ENCODE measurements around the gene METRN. TPM values are rescaled to one million over a fixed set of nuclear protein-coding genes. Genes with fewer than 3 reads are reported as not detected.

METRN gene
- total RNA-seq, 6 experiments from 2014 or later = 14.0 to 43.7 (median 26.2) TPM

DNA sequence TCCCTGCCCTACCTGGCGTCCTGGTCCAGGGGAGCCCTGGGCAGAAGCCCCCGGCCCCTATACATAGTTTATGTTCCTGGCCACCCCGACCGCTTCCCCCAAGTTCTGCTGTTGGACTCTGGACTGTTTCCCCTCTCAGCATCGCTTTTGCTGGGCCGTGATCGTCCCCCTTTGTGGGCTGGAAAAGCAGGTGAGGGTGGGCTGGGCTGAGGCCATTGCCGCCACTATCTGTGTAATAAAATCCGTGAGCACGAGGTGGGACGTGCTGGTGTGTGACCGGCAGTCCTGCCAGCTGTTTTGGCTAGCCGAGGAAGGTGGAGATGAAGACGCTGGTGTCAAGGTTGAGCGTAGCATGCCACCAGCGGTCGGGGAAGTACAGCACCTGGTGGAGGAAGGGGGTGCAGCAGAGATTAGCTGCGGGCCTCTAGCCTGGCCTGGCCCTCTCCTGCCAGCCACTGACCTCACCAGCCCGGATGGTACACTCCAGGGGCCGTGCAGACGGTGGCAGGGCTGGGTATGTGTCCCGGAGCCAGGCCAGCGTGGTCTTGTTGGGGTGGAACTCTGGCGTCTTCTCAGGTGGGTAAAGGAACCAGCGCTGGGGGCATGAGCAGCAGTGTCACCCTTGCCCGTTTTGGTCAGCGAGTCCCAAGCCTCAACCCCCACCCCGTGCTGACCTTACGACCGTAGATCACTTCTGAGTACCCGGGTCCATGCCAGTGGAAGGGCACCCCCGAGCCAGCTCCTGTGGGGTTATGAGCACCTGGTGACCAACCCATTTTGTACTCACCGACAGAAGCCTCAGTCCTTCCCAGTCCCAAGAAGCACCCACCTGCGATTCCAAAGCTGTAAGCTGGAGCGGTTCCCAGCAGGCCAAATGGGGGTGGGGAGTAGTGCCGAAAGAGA, 32.2 kb upstream of the METRN start:
- intact Hi-C loops (cut with DNase I) = no loop called here
- TF ChIP-seq, protein P1, sequence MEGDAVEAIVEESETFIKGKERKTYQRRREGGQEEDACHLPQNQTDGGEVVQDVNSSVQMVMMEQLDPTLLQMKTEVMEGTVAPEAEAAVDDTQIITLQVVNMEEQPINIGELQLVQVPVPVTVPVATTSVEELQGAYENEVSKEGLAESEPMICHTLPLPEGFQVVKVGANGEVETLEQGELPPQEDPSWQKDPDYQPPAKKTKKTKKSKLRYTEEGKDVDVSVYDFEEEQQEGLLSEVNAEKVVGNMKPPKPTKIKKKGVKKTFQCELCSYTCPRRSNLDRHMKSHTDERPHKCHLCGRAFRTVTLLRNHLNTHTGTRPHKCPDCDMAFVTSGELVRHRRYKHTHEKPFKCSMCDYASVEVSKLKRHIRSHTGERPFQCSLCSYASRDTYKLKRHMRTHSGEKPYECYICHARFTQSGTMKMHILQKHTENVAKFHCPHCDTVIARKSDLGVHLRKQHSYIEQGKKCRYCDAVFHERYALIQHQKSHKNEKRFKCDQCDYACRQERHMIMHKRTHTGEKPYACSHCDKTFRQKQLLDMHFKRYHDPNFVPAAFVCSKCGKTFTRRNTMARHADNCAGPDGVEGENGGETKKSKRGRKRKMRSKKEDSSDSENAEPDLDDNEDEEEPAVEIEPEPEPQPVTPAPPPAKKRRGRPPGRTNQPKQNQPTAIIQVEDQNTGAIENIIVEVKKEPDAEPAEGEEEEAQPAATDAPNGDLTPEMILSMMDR (IDR thresholded peaks at IDR 0.05) = no peak
- no peak for TF ChIP-seq POLR2A (IDR thresholded peaks at IDR 0.05)
- no peak overlapping the region for H3K27ac ChIP-seq
- 59% methylated on average over 13 of the region's 36 CpGs for WGBS (ENCODE audit: insufficient coverage, low coverage, low lambda C conversion rate, missing lambda C conversion rate)
- peaks cover 0 to 21% (median 7%) of the 10 kb centered on the region in 4 donors for H3K36me3 ChIP-seq
- no peaks in the 10 kb centered on the region for H3K9me3 ChIP-seq
- no peaks in the 10 kb centered on the region for H3K27me3 ChIP-seq
- ATAC-seq (no peak), DNase-seq (peak in 1 of 3 donors; percentile 56)
- H3K4me3 ChIP-seq = peak overlapping the region in 1 of 3 donors; percentile 84
- H3K4me1 ChIP-seq = peaks cover 0 to 41% (median 13%) of the 10 kb centered on the region in 4 donors

DNA sequence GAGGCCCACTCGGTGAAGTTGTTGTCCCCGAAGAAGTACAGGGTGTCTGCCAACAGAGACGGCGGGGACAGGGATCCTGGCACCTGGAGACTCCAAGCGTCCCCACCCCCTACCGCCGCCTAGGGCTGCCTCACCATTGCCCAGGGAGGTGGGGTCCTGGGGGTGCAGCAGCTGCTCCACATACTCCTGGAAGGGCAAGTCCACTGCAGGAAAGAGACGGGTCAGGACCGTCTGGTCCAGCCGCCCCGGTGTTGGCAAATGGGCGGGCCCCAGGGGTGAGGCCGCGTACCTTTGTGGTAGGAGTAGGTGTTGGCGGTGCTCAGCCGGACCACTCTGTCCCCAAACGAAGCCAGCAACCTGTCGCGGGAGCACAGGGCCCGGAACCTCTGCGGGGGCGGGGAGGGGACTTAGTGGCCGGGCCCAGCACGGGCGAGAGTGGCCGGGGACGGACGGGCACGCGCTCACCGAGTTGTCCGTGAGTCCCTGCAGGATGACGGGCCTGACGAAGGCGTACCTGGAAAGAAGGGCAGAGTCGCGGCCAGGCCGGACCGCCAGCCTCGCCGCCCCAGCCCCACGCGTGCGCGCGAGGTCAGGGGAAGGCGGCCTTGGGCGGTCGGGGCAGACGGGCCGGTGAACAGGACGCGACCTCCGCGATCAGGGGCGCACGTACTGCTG, 31.4 kb upstream of the METRN start:
- peak overlapping the region in 2 of 3 donors; percentile 32 to 36 for H3K27ac ChIP-seq
- H3K4me3 ChIP-seq = peak overlapping the region; percentile 47 to 84 (median 68)
- DNase-seq (peak in 1 of 3 donors; percentile 60), ATAC-seq (no peak)
- no peaks in the 10 kb centered on the region for H3K9me3 ChIP-seq
- no peaks in the 10 kb centered on the region for H3K27me3 ChIP-seq
- 41% methylated on average over 5 of the region's 57 CpGs for whole genome bisulfite sequencing (ENCODE audit: insufficient coverage, low coverage, low lambda C conversion rate, missing lambda C conversion rate)
- intact Hi-C loops (cut with DNase I) = no loop called here
- peaks cover 0 to 40% (median 14%) of the 10 kb centered on the region in 4 donors for H3K4me1 ChIP-seq
- no peak for TF ChIP-seq POLR2A (IDR thresholded peaks at IDR 0.05)
- TF ChIP-seq, protein P1 (IDR thresholded peaks at IDR 0.05) = no peak
- H3K36me3 ChIP-seq = peaks cover 0 to 21% (median 7%) of the 10 kb centered on the region in 4 donors

DNA sequence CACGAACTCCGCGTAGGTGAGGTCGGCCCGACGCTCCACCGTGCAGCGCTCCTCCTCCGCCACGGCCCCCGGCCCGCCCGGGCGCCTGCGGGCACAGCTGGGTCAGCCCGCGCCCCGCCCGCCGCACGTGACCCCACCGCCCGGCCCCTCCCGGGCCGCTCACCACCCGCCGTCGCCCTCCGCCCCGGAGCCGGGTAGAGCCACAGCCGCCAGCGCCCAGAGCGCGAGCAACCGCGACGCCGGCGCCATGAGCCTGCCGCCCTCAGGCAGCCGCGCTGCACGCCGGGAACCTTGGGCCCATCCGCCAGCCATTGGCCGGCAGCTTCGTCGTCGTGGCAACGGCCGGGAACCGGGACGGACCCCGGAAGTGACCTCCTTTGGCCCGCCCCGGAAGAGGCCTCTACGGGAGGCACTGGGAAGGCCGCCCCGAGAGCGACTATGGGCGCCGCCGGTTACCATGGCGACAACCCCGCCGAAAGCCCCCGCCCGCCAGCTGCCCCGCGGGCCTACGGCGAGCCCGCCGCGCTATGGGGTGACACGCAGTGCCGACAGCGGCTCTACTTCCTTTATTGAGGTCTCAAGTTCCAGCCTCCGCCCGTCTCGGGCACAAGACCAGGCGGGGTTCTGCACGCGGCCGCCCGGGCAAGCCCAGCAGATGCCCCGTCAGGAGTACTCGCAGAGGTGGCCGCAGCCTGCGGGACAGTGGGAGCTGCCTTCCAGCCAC, 30.7 kb upstream of the METRN start, which contains the start of gene JMJD8:
Gene JMJD8, minus strand, starts transcription at position 264 of the 724 bp plus-strand sequence. Its CDS starts 15 bp downstream, at position 249.
- Histone ChIP-seq H3K36me3 (peaks cover 0 to 21% (median 7%) of the 10 kb centered on the region in 4 donors), H3K27me3 (no peaks in the 10 kb centered on the region), H3K9me3 (no peaks in the 10 kb centered on the region), H3K4me1 (peaks cover 0 to 41% (median 17%) of the 10 kb centered on the region in 4 donors), H3K27ac (peak within 1 kb of the TSS; percentile 32 to 40 (median 36)), H3K4me3 (peak within 1 kb of the TSS; percentile 47 to 84 (median 68))
- DNase-seq = peak; percentile 98
- intact Hi-C loops (cut with DNase I) = no loop called here
- ATAC-seq = peak; percentile 60 to 71 (median 66)
- TF ChIP-seq POLR2A (IDR thresholded peaks at IDR 0.05) = peak; percentile 63
- TF ChIP-seq, protein P1 (IDR thresholded peaks at IDR 0.05) = no peak
- 0% methylated on average over 3 of the region's 91 CpGs for WGBS (ENCODE audit: insufficient coverage, low coverage, low lambda C conversion rate, missing lambda C conversion rate)
